Measurements from ENCODE around the gene SLC26A4. TPM values are rescaled to one million over a fixed set of nuclear protein-coding genes. Genes with fewer than 3 reads are reported as not detected.

The SLC26A4 gene
- total and polyA plus RNA-seq, 9 of the 15 experiments (the other 6 are each of a cell fraction or from before 2014, with no cell fraction given) = 0.09 to 1.2 (median 0.33) TPM

DNA sequence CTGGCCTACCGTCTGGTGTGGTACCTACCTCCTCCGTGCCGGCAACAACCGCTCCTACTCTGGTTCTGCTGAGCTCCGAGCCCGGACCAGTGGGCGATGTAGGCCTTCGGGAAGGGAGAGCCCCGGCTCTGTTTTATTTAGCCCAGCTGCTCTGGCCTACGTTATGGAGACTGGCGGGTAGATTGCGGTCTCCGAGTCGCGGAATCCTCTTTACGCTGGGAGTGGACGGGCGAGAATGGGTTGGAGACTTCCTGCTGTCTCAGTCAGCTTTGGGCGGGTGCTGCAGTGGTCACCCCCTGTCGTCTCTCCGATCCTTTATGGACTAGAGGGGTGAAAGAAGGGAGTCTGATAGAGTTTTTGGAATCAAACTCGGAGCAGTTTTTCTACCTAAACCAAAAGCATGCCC is 83.7 kb downstream of the SLC26A4 start (continued):
- no peak for TF ChIP-seq ZBTB5 (IDR thresholded peaks at IDR 0.05)
- no peak for TF ChIP-seq XRCC4 (IDR thresholded peaks at IDR 0.05; ENCODE audit: extremely low read depth, insufficient read depth, insufficient read length)
- TF ChIP-seq ZKSCAN8 (CRISPR knock-in tag; IDR thresholded peaks at IDR 0.05) = no peak
- TF ChIP-seq, protein P1, sequence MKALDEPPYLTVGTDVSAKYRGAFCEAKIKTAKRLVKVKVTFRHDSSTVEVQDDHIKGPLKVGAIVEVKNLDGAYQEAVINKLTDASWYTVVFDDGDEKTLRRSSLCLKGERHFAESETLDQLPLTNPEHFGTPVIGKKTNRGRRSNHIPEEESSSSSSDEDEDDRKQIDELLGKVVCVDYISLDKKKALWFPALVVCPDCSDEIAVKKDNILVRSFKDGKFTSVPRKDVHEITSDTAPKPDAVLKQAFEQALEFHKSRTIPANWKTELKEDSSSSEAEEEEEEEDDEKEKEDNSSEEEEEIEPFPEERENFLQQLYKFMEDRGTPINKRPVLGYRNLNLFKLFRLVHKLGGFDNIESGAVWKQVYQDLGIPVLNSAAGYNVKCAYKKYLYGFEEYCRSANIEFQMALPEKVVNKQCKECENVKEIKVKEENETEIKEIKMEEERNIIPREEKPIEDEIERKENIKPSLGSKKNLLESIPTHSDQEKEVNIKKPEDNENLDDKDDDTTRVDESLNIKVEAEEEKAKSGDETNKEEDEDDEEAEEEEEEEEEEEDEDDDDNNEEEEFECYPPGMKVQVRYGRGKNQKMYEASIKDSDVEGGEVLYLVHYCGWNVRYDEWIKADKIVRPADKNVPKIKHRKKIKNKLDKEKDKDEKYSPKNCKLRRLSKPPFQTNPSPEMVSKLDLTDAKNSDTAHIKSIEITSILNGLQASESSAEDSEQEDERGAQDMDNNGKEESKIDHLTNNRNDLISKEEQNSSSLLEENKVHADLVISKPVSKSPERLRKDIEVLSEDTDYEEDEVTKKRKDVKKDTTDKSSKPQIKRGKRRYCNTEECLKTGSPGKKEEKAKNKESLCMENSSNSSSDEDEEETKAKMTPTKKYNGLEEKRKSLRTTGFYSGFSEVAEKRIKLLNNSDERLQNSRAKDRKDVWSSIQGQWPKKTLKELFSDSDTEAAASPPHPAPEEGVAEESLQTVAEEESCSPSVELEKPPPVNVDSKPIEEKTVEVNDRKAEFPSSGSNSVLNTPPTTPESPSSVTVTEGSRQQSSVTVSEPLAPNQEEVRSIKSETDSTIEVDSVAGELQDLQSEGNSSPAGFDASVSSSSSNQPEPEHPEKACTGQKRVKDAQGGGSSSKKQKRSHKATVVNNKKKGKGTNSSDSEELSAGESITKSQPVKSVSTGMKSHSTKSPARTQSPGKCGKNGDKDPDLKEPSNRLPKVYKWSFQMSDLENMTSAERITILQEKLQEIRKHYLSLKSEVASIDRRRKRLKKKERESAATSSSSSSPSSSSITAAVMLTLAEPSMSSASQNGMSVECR (CRISPR knock-in tag; IDR thresholded peaks at IDR 0.05) = peak; percentile 57; the same call in 1 of the 2 replicates
- no peak for TF ChIP-seq JUND (IDR thresholded peaks at IDR 0.05; ENCODE audit: borderline replicate concordance, low read depth, low read length)
- no peak for TF ChIP-seq JUND (tag; IDR thresholded peaks at IDR 0.05; ENCODE audit: borderline replicate concordance, low read depth, low read length)
- TF ChIP-seq TCF7 (IDR thresholded peaks at IDR 0.05; ENCODE audit: borderline replicate concordance) = no peak
- TF ChIP-seq HES1 (IDR thresholded peaks at IDR 0.05; ENCODE audit: low read depth) = no peak
- TF ChIP-seq, protein P2, sequence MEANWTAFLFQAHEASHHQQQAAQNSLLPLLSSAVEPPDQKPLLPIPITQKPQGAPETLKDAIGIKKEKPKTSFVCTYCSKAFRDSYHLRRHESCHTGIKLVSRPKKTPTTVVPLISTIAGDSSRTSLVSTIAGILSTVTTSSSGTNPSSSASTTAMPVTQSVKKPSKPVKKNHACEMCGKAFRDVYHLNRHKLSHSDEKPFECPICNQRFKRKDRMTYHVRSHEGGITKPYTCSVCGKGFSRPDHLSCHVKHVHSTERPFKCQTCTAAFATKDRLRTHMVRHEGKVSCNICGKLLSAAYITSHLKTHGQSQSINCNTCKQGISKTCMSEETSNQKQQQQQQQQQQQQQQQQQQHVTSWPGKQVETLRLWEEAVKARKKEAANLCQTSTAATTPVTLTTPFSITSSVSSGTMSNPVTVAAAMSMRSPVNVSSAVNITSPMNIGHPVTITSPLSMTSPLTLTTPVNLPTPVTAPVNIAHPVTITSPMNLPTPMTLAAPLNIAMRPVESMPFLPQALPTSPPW (CRISPR knock-in tag; IDR thresholded peaks at IDR 0.05) = no peak
- peak; percentile 26; the same call in 1 of the 2 replicates for TF ChIP-seq ZBTB26 (CRISPR knock-in tag; IDR thresholded peaks at IDR 0.05)
- TF ChIP-seq ELF1 (tag; IDR thresholded peaks at IDR 0.05) = no peak
- TF ChIP-seq MIER1 (IDR thresholded peaks at IDR 0.05; ENCODE audit: low read depth) = no peak
- no peak for TF ChIP-seq DNMT1 (IDR thresholded peaks at IDR 0.05)
- TF ChIP-seq HDAC6 (IDR thresholded peaks at IDR 0.05; ENCODE audit: low read depth, low read length) = no peak
- TF ChIP-seq CHCHD3 (CRISPR knock-in tag; IDR thresholded peaks at IDR 0.05) = peak; percentile 5; the same call in 1 of the 2 replicates
